Measurements from ENCODE around the gene KANK4.

The KANK4 gene

DNA sequence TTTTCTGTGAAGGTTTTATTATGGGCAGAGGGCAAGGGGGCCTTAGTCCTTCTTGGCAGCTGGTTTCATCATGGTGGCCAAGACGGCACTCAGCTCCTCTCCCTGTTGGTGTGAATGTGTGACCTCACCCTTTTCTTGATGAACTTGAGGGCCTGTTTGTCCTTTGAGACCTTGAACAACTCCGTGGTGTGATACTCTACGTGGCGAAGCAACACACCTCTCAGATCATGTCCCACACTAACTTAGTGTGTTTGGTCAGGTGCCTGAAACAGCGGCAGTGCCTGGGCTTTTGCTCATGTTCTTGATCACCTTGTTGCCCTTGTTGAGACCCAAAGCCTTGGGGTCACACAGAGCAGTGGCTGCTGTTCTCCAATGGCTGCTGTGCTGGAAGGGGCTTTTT lies 111.1 kb downstream of the KANK4 start:
- no peak for DNase-seq (ENCODE audit: low read depth in 3 of 3)

- no peak for DNase-seq (ENCODE audit: low read depth in 3 of 3)
Measured at GRCh38 chr1:62207187-62207586, 112.0 kb downstream of the KANK4 start.

DNA sequence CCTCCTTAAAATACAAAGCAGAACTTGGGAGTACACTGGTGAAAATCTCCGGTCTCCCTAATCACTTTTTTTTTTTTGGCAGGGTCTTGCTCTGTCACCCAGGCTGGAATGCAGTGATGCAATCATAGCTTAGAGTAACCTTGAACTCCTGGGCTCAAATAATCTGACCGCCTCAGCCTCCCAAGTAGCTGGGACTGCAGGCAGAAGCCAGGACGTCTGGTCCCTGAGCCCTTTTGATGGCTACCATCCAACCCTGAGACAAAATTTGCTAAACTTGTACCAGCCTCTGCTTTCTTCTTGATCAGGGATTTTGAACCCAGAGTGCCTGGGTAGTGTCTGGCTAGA lies 120.5 kb downstream of the KANK4 start:
- DNase-seq (ENCODE audit: low read depth in 3 of 3): no peak

GRCh38 chr1:62198069-62198780 lies 121.0 kb downstream of the KANK4 start:
- no peak for DNase-seq (ENCODE audit: low read depth in 3 of 3)

GRCh38 chr1:62196086-62196690 lies 123.0 kb downstream of the KANK4 start:
- no peak for DNase-seq (ENCODE audit: low read depth in 3 of 3)

DNA sequence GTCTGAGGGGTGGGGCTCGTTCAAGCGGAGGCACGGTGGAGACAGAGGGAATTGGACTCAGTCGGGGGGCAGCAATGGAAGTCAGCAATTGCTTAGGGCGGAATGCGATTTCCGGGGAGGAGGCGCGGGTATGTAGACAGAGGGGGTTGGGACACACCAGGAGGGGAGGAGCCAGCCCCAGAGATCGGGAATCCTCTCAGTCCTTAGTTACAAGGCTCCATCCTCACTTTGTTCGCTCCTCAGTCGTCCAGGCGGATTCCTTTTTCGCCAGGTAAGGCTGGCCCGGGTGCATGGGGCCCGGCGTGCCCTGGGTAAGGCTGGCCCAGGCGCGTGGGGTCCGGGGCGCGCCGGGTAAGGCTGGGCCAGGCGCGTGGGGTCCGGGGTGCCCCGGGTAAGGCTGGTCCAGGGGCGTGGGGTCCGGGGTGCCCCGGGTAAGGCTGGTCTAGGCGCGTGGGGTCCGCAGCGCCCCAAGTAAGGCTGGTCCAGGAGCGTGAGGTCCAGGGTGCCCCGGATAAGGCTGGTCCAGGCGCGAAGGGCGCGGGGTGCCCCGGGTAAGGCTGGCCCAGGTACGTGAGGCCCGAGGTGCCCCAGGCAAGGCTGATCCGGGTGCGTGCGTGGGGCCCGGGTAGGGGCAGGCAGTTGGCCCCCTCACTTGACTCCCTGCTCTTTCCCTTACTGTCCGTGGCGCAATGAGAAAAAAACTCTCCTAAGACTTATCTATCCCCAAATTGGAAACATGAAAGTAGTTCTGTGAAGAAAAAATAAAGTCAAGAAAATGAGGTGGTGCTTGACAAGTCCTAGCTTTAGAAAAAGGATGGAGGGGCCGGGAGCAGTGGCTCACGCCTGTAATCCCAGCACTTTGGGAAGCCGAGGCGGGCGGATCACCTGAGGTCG lies 124.3 kb downstream of the KANK4 start, which contains the start of gene L1TD1:
Gene L1TD1 (plus strand): TSS at position 199 of the 894 bp plus-strand sequence. CDS start 11,780 bp downstream, outside the sequence.
- DNase-seq (ENCODE audit: low read depth in 3 of 3): no peak

- DNase-seq (ENCODE audit: low read depth in 3 of 3): no peak
Measured at GRCh38 chr1:62188111-62188510, 131.1 kb downstream of the KANK4 start.

DNA sequence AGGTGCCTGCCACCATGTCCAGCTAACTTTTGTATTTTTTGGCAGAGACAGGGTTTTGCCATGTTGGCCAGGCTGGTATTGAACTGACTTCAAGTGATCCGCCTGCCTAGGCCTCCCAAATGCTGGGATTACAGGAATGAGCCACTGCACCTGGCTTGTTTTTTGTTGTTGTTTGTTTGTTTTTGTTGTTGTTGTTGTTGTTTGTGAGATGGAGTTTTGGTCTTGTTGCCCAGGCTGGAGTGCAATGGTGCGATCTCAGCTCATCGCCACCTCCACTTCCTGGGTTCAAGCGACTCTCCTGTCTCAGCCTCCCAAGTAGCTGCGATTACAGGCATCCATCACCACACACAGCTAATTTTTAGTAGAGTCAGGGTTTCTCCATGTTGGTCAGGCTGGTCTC lies 131.7 kb downstream of the KANK4 start:
- DNase-seq (ENCODE audit: low read depth in 3 of 3): no peak

Measured in stimulated activated CD4-positive, alpha-beta T cell treated with anti-CD3 and anti-CD28 coated beads, TNF-alpha, amount 100 ng/mL, for 24 hours (primary cell).